Measurements from ENCODE around the gene GREB1L.
"Not testable (repeated sequence)": the region's sequence is repeated elsewhere in the genome, so short reads cannot be mapped to it uniquely, and the experiment has no call there.

DNA sequence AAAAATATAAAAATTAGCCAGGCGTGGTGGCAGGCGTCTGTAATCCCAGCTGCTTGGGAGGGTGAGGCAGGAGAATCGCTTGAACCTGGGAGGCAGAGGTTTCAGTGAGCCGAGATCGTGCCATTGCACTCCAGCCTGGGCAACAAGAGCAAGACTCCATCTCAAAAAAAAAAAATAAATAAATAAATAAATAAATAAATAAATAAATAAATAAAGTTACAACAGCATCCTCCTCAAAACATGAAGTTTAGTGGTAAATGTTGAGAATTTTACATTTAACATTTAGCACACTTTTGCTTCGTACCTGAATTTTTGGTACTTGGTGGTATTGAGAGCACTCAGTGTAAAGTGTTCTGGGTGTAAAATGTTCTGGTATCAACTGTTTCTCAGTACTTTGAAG, 36.2 kb downstream of the GREB1L start:
- not testable (repeated sequence) for TF ChIP-seq EZH2 (optimal IDR thresholded peaks at IDR 0.05; ENCODE audit: low read depth, low read length)
- TF ChIP-seq, protein P1, sequence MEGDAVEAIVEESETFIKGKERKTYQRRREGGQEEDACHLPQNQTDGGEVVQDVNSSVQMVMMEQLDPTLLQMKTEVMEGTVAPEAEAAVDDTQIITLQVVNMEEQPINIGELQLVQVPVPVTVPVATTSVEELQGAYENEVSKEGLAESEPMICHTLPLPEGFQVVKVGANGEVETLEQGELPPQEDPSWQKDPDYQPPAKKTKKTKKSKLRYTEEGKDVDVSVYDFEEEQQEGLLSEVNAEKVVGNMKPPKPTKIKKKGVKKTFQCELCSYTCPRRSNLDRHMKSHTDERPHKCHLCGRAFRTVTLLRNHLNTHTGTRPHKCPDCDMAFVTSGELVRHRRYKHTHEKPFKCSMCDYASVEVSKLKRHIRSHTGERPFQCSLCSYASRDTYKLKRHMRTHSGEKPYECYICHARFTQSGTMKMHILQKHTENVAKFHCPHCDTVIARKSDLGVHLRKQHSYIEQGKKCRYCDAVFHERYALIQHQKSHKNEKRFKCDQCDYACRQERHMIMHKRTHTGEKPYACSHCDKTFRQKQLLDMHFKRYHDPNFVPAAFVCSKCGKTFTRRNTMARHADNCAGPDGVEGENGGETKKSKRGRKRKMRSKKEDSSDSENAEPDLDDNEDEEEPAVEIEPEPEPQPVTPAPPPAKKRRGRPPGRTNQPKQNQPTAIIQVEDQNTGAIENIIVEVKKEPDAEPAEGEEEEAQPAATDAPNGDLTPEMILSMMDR (IDR thresholded peaks at IDR 0.05; ENCODE audit: low read length) = not testable (repeated sequence)
